GM19395 (cell line): ENCODE measurements around the gene ALK.
"Not testable (repeated sequence)": the region's sequence is repeated elsewhere in the genome, so short reads cannot be mapped to it uniquely, and the experiment has no call there.

Experiments
- ATAC-seq: cut with Tn5 transposase; IDR thresholded peaks from one replicate; pipeline ENCODE4 v1.9.1; 2021; ENCODE audit warnings: mild to moderate bottlenecking, moderate library complexity; ENCODE audit not compliant: unreplicated experiment

The ALK gene

GRCh38 chr2:29263886-29264285 lies 657.5 kb downstream of the ALK start:
- no peak for ATAC-seq

GRCh38 chr2:29262681-29263260 lies 658.6 kb downstream of the ALK start:
- ATAC-seq, result no peak

GRCh38 chr2:29261003-29261402 lies 660.4 kb downstream of the ALK start:
- no peak for ATAC-seq

- ATAC-seq, result no peak
Measured at GRCh38 chr2:29260142-29260772, 661.1 kb downstream of the ALK start.

- ATAC-seq, result no peak
Measured at GRCh38 chr2:29259221-29259620, 662.2 kb downstream of the ALK start.

- no peak for ATAC-seq
Measured at GRCh38 chr2:29255004-29255403, 666.4 kb downstream of the ALK start.

GRCh38 chr2:29253495-29254275 lies 667.7 kb downstream of the ALK start:
- not testable (repeated sequence) for ATAC-seq

- no peak for ATAC-seq
Measured at GRCh38 chr2:29253026-29253425, 668.4 kb downstream of the ALK start.

GRCh38 chr2:29251406-29251805 lies 670.0 kb downstream of the ALK start:
- ATAC-seq, result no peak

- ATAC-seq, result no peak
Measured at GRCh38 chr2:29250977-29251376, 670.4 kb downstream of the ALK start.

GRCh38 chr2:29249666-29250253 lies 671.6 kb downstream of the ALK start:
- ATAC-seq, result no peak

- no peak for ATAC-seq
Measured at GRCh38 chr2:29247336-29247914, 674.0 kb downstream of the ALK start.

GRCh38 chr2:29246383-29247300 lies 674.7 kb downstream of the ALK start:
- no peak for ATAC-seq

GRCh38 chr2:29245742-29246382 lies 675.5 kb downstream of the ALK start:
- ATAC-seq, result no peak

GRCh38 chr2:29245035-29245741 lies 676.2 kb downstream of the ALK start:
- not testable (repeated sequence) for ATAC-seq

GRCh38 chr2:29242621-29243375 lies 678.6 kb downstream of the ALK start:
- no peak for ATAC-seq

GRCh38 chr2:29241955-29242565 lies 679.3 kb downstream of the ALK start:
- no peak for ATAC-seq

- ATAC-seq, result no peak
Measured at GRCh38 chr2:29241341-29241740, 680.0 kb downstream of the ALK start.
